H1 (cell line): ENCODE data around the gene TP63. TPM values are rescaled to one million over a fixed set of nuclear protein-coding genes. Genes with fewer than 3 reads are reported as not detected.

Source experiments
- CTCF ChIA-PET: fragments of 300-600 bp; sonication (Branson Sonifier 250); formaldehyde crosslinking; loops from one replicate; lab custom pipeline; 2021; ENCODE audit not compliant: partially characterized antibody; lab: Charles Lee
- POLR2A ChIA-PET: fragments of 300-600 bp; sonication (Branson Sonifier 250); formaldehyde crosslinking; loops from one replicate; lab custom pipeline; 2021; ENCODE audit warnings: inconsistent platforms; ENCODE audit not compliant: partially characterized antibody; lab: Charles Lee
- DNase-seq, 2 experiments: peaks; one replicate each; pipeline versions ENCODE4 v3.0.0 to v3.0.0-alpha.2; 2010 to 2022; ENCODE audit warnings: low spot score in 2 of 2, low read depth in 1 of 2, mixed read lengths in 1 of 2
- FAIRE-seq: peaks from 2 replicates; lab custom pipeline; 2011; peaks lifted over from hg19 to GRCh38; lab: Jason Lieb, UNC
- H2AFZ ChIP-seq: 2 replicates; pipeline ENCODE4 v1.8.1; 2012; ENCODE audit warnings: low read length, inconsistent platforms
- H2AK5ac ChIP-seq: 2 replicates; pipeline ENCODE4 v1.6.1; 2013; ENCODE audit warnings: low read depth, low read length
- H2BK120ac ChIP-seq: replicated peaks from 2 replicates; pipeline ENCODE3; 2013; ENCODE audit warnings: low read depth, low read length, inconsistent platforms
- H2BK12ac ChIP-seq: 2 replicates; pipeline ENCODE4 v1.6.1; 2013; ENCODE audit warnings: low read depth, low read length
- H2BK15ac ChIP-seq: 2 replicates; pipeline ENCODE4 v1.6.1; 2013; ENCODE audit warnings: low read length
- H2BK20ac ChIP-seq: 2 replicates; pipeline ENCODE4 v1.6.1; 2013; ENCODE audit warnings: low read length
- H2BK5ac ChIP-seq: 2 replicates; pipeline ENCODE4 v1.6.1; 2013; ENCODE audit warnings: low read depth, low read length
- H3K14ac ChIP-seq: 2 replicates; pipeline ENCODE4 v1.6.1; 2013; ENCODE audit warnings: inconsistent platforms; ENCODE audit not compliant: insufficient read length
- H3K18ac ChIP-seq: 2 replicates; pipeline ENCODE4 v1.6.1; 2013; ENCODE audit warnings: low read length; ENCODE audit errors: extremely low read depth
- H3K23ac ChIP-seq: 2 replicates; pipeline ENCODE4 v1.6.1; 2013; ENCODE audit warnings: inconsistent platforms; ENCODE audit not compliant: insufficient read length
- H3K23me2 ChIP-seq: 2 replicates; pipeline ENCODE4 v1.6.1; 2013; ENCODE audit warnings: low read depth, low read length
- H3K27ac ChIP-seq: 2 replicates; pipeline ENCODE4 v1.6.1; 2011; ENCODE audit warnings: low read depth, low read length, inconsistent platforms
- H3K27me3 ChIP-seq, 4 experiments: replicated peaks in 1 of 4; 1 replicate in 1 of 4; 2 replicates in 3 of 4; pipeline versions ENCODE4 v1.6.1 to v1.8.1; 2011 to 2013; ENCODE audit warnings: low read length in 3 of 4, mild to moderate bottlenecking in 3 of 4, inconsistent platforms in 2 of 4, mixed read lengths in 2 of 4, moderate library complexity in 1 of 4; ENCODE audit not compliant: control insufficient read depth in 3 of 4, insufficient read depth in 3 of 4; ENCODE audit errors: extremely low read depth in 1 of 4
- H3K36me3 ChIP-seq, 4 experiments: 2 replicates each; pipeline versions ENCODE4 v1.6.1 to v1.8.1; 2011 to 2013; ENCODE audit warnings: mild to moderate bottlenecking in 4 of 4, low read length in 3 of 4, moderate library complexity in 2 of 4, control low read depth in 1 of 4, inconsistent platforms in 1 of 4; ENCODE audit not compliant: insufficient read depth in 4 of 4, control insufficient read depth in 2 of 4
- H3K4ac ChIP-seq: replicated peaks from 2 replicates; pipeline ENCODE3; 2013; ENCODE audit warnings: low read length, low read depth, mixed read lengths, inconsistent platforms; ENCODE audit not compliant: insufficient read length
- H3K4me1 ChIP-seq, 4 experiments: replicated peaks in 1 of 4; 1 replicate in 1 of 4; 2 replicates in 3 of 4; pipeline versions ENCODE4 v1.6.1 to v1.8.1; 2011 to 2013; ENCODE audit warnings: low read length in 3 of 4, inconsistent platforms in 2 of 4, mixed read lengths in 1 of 4; ENCODE audit not compliant: insufficient read depth in 4 of 4, control insufficient read depth in 3 of 4
- H3K4me2 ChIP-seq, 2 experiments: 2 replicates each; pipeline versions ENCODE4 v1.6.1 to v1.8.1; 2011 to 2013; ENCODE audit warnings: low read depth in 2 of 2, low read length in 2 of 2, control low read depth in 1 of 2, inconsistent platforms in 1 of 2, mild to moderate bottlenecking in 1 of 2; ENCODE audit not compliant: insufficient read depth in 1 of 2
- H3K4me3 ChIP-seq, 4 experiments: fragments of 200-600, 300-600 bp in 1 of 4; sonication (generic), shearing (Covaris generic), sonication (Bioruptor Twin) in 1 of 4; 2 replicates each; pipeline versions ENCODE4 v1.5.1 to v1.8.1; 2011 to 2016; ENCODE audit warnings: low read length in 4 of 4, low read depth in 3 of 4, control low read depth in 2 of 4, inconsistent platforms in 2 of 4, mild to moderate bottlenecking in 2 of 4, mixed read lengths in 1 of 4, moderate library complexity in 1 of 4; ENCODE audit not compliant: insufficient read depth in 2 of 4; ENCODE audit errors: extremely low read depth in 1 of 4
- H3K56ac ChIP-seq: replicated peaks from 2 replicates; pipeline ENCODE3; 2013; ENCODE audit warnings: low read depth, mild to moderate bottlenecking, mixed read lengths, low read length, inconsistent platforms; ENCODE audit not compliant: insufficient read length
- H3K79me1 ChIP-seq: 2 replicates; pipeline ENCODE4 v1.6.1; 2013; ENCODE audit warnings: low read depth, low read length, control low read depth
- H3K79me2 ChIP-seq, 2 experiments: 2 replicates each; pipeline versions ENCODE4 v1.6.1 to v1.8.1; 2012 to 2013; ENCODE audit warnings: low read length in 2 of 2, mild to moderate bottlenecking in 2 of 2, inconsistent platforms in 1 of 2; ENCODE audit not compliant: insufficient read depth in 2 of 2, control insufficient read depth in 1 of 2
- H3K9ac ChIP-seq, 4 experiments: replicated peaks in 1 of 4; 1 replicate in 1 of 4; 2 replicates in 3 of 4; pipeline versions ENCODE4 v1.6.1 to v1.8.1; 2011 to 2013; ENCODE audit warnings: low read depth in 3 of 4, low read length in 3 of 4, control low read depth in 2 of 4, mild to moderate bottlenecking in 2 of 4, moderate library complexity in 2 of 4, inconsistent platforms in 1 of 4; ENCODE audit errors: extremely low read depth in 1 of 4
- H3K9me3 ChIP-seq, 2 experiments: 2 replicates each; pipeline versions ENCODE4 v1.6.1 to v1.8.1; 2012 to 2013; ENCODE audit warnings: mild to moderate bottlenecking in 2 of 2, moderate library complexity in 2 of 2, control low read depth in 1 of 2, inconsistent platforms in 1 of 2, low read depth in 1 of 2, low read length in 1 of 2, mixed read lengths in 1 of 2; ENCODE audit not compliant: insufficient read depth in 2 of 2
- H4K20me1 ChIP-seq, 2 experiments: replicated peaks in 1 of 2; 2 replicates each; pipeline versions ENCODE3 to v1.8.1; 2011 to 2013; ENCODE audit warnings: inconsistent platforms in 2 of 2, low read length in 2 of 2, mild to moderate bottlenecking in 1 of 2; ENCODE audit not compliant: insufficient read depth in 2 of 2, control insufficient read depth in 1 of 2
- H4K5ac ChIP-seq: 2 replicates; pipeline ENCODE4 v1.6.1; 2013; ENCODE audit warnings: low read length, low read depth, mixed read lengths, inconsistent platforms; ENCODE audit not compliant: insufficient read length
- H4K8ac ChIP-seq: 2 replicates; pipeline ENCODE4 v1.8.0; 2013; ENCODE audit warnings: mild to moderate bottlenecking, moderate library complexity, low read length, inconsistent platforms; ENCODE audit not compliant: insufficient read depth; ENCODE audit errors: extremely low read depth
- H4K91ac ChIP-seq: replicated peaks from 2 replicates; pipeline ENCODE3; 2013; ENCODE audit warnings: low read length, mixed read lengths, inconsistent platforms; ENCODE audit not compliant: insufficient read length
- CHD2 ChIP-seq: IDR thresholded peaks from 2 replicates; pipeline ENCODE4 v1.6.1; 2012; ENCODE audit warnings: low read length, improper control_type of control experiment
- KDM1A ChIP-seq: fragments of 200-600, 300-600 bp; sonication (generic); IDR thresholded peaks from 2 replicates; pipeline ENCODE4 v1.7.1; 2016; ENCODE audit warnings: mild to moderate bottlenecking, low read length, borderline replicate concordance
- TAF7 ChIP-seq: optimal IDR thresholded peaks from 2 replicates; pipeline ENCODE3; 2011; ENCODE audit warnings: low read depth, mild to moderate bottlenecking, inconsistent platforms, low read length, moderate library complexity, borderline replicate concordance
- TEAD4 ChIP-seq: IDR thresholded peaks from 2 replicates; pipeline ENCODE4 v1.6.1; 2012; ENCODE audit warnings: low read depth, low read length, inconsistent platforms, mixed read lengths
- WGBS, 2 experiments: shearing (Covaris generic) in 1 of 2; methylation state at CpG; one replicate each; pipeline versions ENCODE4 v1.1.6 to v1.1.7; 2013 to 2015; ENCODE audit warnings: low lambda C conversion rate in 2 of 2, mixed read lengths in 2 of 2, inconsistent platforms in 1 of 2, low coverage in 1 of 2, missing lambda C conversion rate in 1 of 2; ENCODE audit not compliant: insufficient replicate concordance in 2 of 2, insufficient coverage in 1 of 2, insufficient read length in 1 of 2; ENCODE audit errors: extremely low coverage in 1 of 2, missing lambda C conversion rate in 1 of 2; 5-methylcytosine and 5-hydroxymethylcytosine counted together
- polyA plus RNA-seq, 7 experiments: library from polyadenylated mRNA; depleted of rRNA in 3 of 7; stranded (reverse) in 5 of 7; unstranded in 2 of 7; fragments of >200 nt in 5 of 7; fragments of 200-250 nt in 2 of 7; gene quantifications; 1 replicate in 5 of 7; 2 replicates in 1 of 7; 4 replicates in 1 of 7; pipeline versions ENCODE4 v1.2.1 to v1.2.3, GENCODE V29; 2011 to 2013; ENCODE audit warnings: missing spikeins in 2 of 7, mixed read lengths in 2 of 7
- total RNA-seq: library from RNA; stranded (reverse); fragmentation: NEBNext Ultra II Directional; extraction: Animal tissue kit (Norgen Biotek cat#: 25700); gene quantifications from 2 replicates; pipeline ENCODE4 v1.2.1, GENCODE V29; 2021

TP63 gene
- total and polyA plus RNA-seq, 2 of the 8 experiments (the other 6 are each of a cell fraction or from before 2014, with no cell fraction given): not detected

- no peak overlapping the region for H3K4me3 ChIP-seq
- no peaks in the 10 kb centered on the region for H3K36me3 ChIP-seq
- ChIA-PET CTCF (interaction anchor here (0.6 kb wide), 1 partner anchor 26 kb away, joined by 5 read pairs; no protein-coding TSS in a partner anchor), POLR2A (no interaction called here)
- no peak overlapping the region for H2BK120ac ChIP-seq
- H2BK15ac ChIP-seq: no peak overlapping the region
- no peak overlapping the region for H3K23ac ChIP-seq
- H4K20me1 ChIP-seq: no peaks in the 10 kb centered on the region
- H2BK12ac ChIP-seq: no peak overlapping the region
- no peak overlapping the region for H2BK20ac ChIP-seq
- H3K4me1 ChIP-seq: peaks cover 0 to 3% (median 1%) of the 10 kb centered on the region in 4 experiments; a peak in 2 of 7 replicates
- H2AK5ac ChIP-seq: no peak overlapping the region
- no peaks in the 10 kb centered on the region for H3K27me3 ChIP-seq
- no peaks in the 10 kb centered on the region for H3K9me3 ChIP-seq
- no peak overlapping the region for H3K4me2 ChIP-seq
- no peak overlapping the region for H3K56ac ChIP-seq
- H3K4ac ChIP-seq: no peak overlapping the region
- no peak overlapping the region for H2BK5ac ChIP-seq
- WGBS, 2 experiments: 82% methylated on average over 5 of the region's 5 CpGs; no CpG with 5 or more reads in 1 of the 2 experiments
- no peak overlapping the region for H3K27ac ChIP-seq
- H4K5ac ChIP-seq: peak overlapping the region; percentile 5
- H4K91ac ChIP-seq: peak overlapping the region; percentile 55
- no peak overlapping the region for H3K9ac ChIP-seq
- no peak for DNase-seq
- no peaks in the 10 kb centered on the region for H3K79me1 ChIP-seq
- no peak overlapping the region for H4K8ac ChIP-seq
- no peak overlapping the region for H3K14ac ChIP-seq
- no peaks in the 10 kb centered on the region for H3K79me2 ChIP-seq
- H2AFZ ChIP-seq: peak overlapping the region; percentile 56
- H3K23me2 ChIP-seq: no peaks in the 10 kb centered on the region
- no peak for FAIRE-seq
- H3K18ac ChIP-seq: no peak overlapping the region
- no peak for TF ChIP-seq TEAD4
- TF ChIP-seq TAF7: no peak
- no peak for TF ChIP-seq CHD2
- no peak for TF ChIP-seq KDM1A
Measured at GRCh38 chr3:189632242-189632641, 1.1 kb downstream of the TP63 start.
